Measurements from ENCODE around the gene SH3BP2. TPM values are rescaled to one million over a fixed set of nuclear protein-coding genes. Genes with fewer than 3 reads are reported as not detected.
A peak's percentile ranks its signal among the peaks of the same experiment; 100 is the strongest.
"Not testable (repeated sequence)": the region's sequence is repeated elsewhere in the genome, so short reads cannot be mapped to it uniquely, and the experiment has no call there.

The SH3BP2 gene
- total RNA-seq, 1 experiment from 2014 or later, result 20.4 TPM

GRCh38 chr4:2756691-2757350, 36.1 kb upstream of the SH3BP2 start:
- no peak for DNase-seq
- Histone ChIP-seq H3K4me3 (ENCODE audit: insufficient read depth, low read depth, low read length) (peak overlapping the region; percentile 21), H3K27me3 (ENCODE audit: control insufficient read depth, insufficient read depth, low read length) (no peaks in the 10 kb centered on the region), H3K36me3 (replicated peaks; ENCODE audit: control insufficient read depth, insufficient read depth, low read length) (no peaks in the 10 kb centered on the region)

- H3K4me3 ChIP-seq (ENCODE audit: insufficient read depth, low read depth, low read length), result no peak overlapping the region
- DNase-seq, result peak; percentile 44
- no peaks in the 10 kb centered on the region for H3K36me3 ChIP-seq (replicated peaks; ENCODE audit: control insufficient read depth, insufficient read depth, low read length)
- H3K27me3 ChIP-seq (ENCODE audit: control insufficient read depth, insufficient read depth, low read length), result no peaks in the 10 kb centered on the region
Observed at GRCh38 chr4:2757426-2757825, 35.5 kb upstream of the SH3BP2 start.

GRCh38 chr4:2761035-2761923, 31.6 kb upstream of the SH3BP2 start:
- peak; percentile 57 for DNase-seq
- H3K27me3 ChIP-seq (ENCODE audit: control insufficient read depth, insufficient read depth, low read length), result no peaks in the 10 kb centered on the region
- H3K4me3 ChIP-seq (ENCODE audit: insufficient read depth, low read depth, low read length), result no peak overlapping the region
- no peaks in the 10 kb centered on the region for H3K36me3 ChIP-seq (replicated peaks; ENCODE audit: control insufficient read depth, insufficient read depth, low read length)

GRCh38 chr4:2762048-2762447, 30.8 kb upstream of the SH3BP2 start:
- Histone ChIP-seq H3K36me3 (replicated peaks; ENCODE audit: control insufficient read depth, insufficient read depth, low read length) (no peaks in the 10 kb centered on the region), H3K4me3 (ENCODE audit: insufficient read depth, low read depth, low read length) (no peak overlapping the region), H3K27me3 (ENCODE audit: control insufficient read depth, insufficient read depth, low read length) (no peaks in the 10 kb centered on the region)
- DNase-seq, result peak; percentile 30

GRCh38 chr4:2762486-2763370, 30.2 kb upstream of the SH3BP2 start:
- not testable (repeated sequence) for H3K4me3 ChIP-seq (ENCODE audit: insufficient read depth, low read depth, low read length); DNase-seq; H3K36me3 ChIP-seq (replicated peaks; ENCODE audit: control insufficient read depth, insufficient read depth, low read length); H3K27me3 ChIP-seq (ENCODE audit: control insufficient read depth, insufficient read depth, low read length)

GRCh38 chr4:2763511-2763967, 29.3 kb upstream of the SH3BP2 start:
- H3K36me3 ChIP-seq (replicated peaks; ENCODE audit: control insufficient read depth, insufficient read depth, low read length), result no peaks in the 10 kb centered on the region
- no peaks in the 10 kb centered on the region for H3K27me3 ChIP-seq (ENCODE audit: control insufficient read depth, insufficient read depth, low read length)
- no peak for DNase-seq
- peak overlapping the region; percentile 2; the same call in 1 of the 2 replicates for H3K4me3 ChIP-seq (ENCODE audit: insufficient read depth, low read depth, low read length)

GRCh38 chr4:2765832-2766526, 26.9 kb upstream of the SH3BP2 start:
- no peak for DNase-seq
- H3K36me3 ChIP-seq (replicated peaks; ENCODE audit: control insufficient read depth, insufficient read depth, low read length), result no peaks in the 10 kb centered on the region
- H3K27me3 ChIP-seq (ENCODE audit: control insufficient read depth, insufficient read depth, low read length), result no peaks in the 10 kb centered on the region
- no peak overlapping the region for H3K4me3 ChIP-seq (ENCODE audit: insufficient read depth, low read depth, low read length)

GRCh38 chr4:2767046-2767704, 25.7 kb upstream of the SH3BP2 start:
- no peak for DNase-seq
- Histone ChIP-seq H3K27me3 (ENCODE audit: control insufficient read depth, insufficient read depth, low read length) (no peaks in the 10 kb centered on the region), H3K4me3 (ENCODE audit: insufficient read depth, low read depth, low read length) (no peak overlapping the region), H3K36me3 (replicated peaks; ENCODE audit: control insufficient read depth, insufficient read depth, low read length) (no peaks in the 10 kb centered on the region)

GRCh38 chr4:2767705-2768074, 25.2 kb upstream of the SH3BP2 start:
- Histone ChIP-seq H3K27me3 (ENCODE audit: control insufficient read depth, insufficient read depth, low read length) (no peaks in the 10 kb centered on the region), H3K36me3 (replicated peaks; ENCODE audit: control insufficient read depth, insufficient read depth, low read length) (no peaks in the 10 kb centered on the region), H3K4me3 (ENCODE audit: insufficient read depth, low read depth, low read length) (no peak overlapping the region)
- peak; percentile 36 for DNase-seq

GRCh38 chr4:2768124-2768523, 24.8 kb upstream of the SH3BP2 start:
- no peaks in the 10 kb centered on the region for H3K27me3 ChIP-seq (ENCODE audit: control insufficient read depth, insufficient read depth, low read length)
- no peaks in the 10 kb centered on the region for H3K36me3 ChIP-seq (replicated peaks; ENCODE audit: control insufficient read depth, insufficient read depth, low read length)
- no peak for DNase-seq

GRCh38 chr4:2768921-2769336, 24.0 kb upstream of the SH3BP2 start:
- H3K4me3 ChIP-seq (ENCODE audit: insufficient read depth, low read depth, low read length), result no peak overlapping the region
- DNase-seq, result peak; percentile 61
- H3K27me3 ChIP-seq (ENCODE audit: control insufficient read depth, insufficient read depth, low read length), result no peaks in the 10 kb centered on the region
- H3K36me3 ChIP-seq (replicated peaks; ENCODE audit: control insufficient read depth, insufficient read depth, low read length), result no peaks in the 10 kb centered on the region

More at GRCh38 chr4:2768124-2768523, 24.8 kb upstream of the SH3BP2 start:
- H3K4me3 ChIP-seq (ENCODE audit: insufficient read depth, low read depth, low read length), result no peak overlapping the region

GRCh38 chr4:2771264-2771663, 21.6 kb upstream of the SH3BP2 start:
- no peaks in the 10 kb centered on the region for H3K27me3 ChIP-seq (ENCODE audit: control insufficient read depth, insufficient read depth, low read length)
- H3K4me3 ChIP-seq (ENCODE audit: insufficient read depth, low read depth, low read length), result no peak overlapping the region
- no peaks in the 10 kb centered on the region for H3K36me3 ChIP-seq (replicated peaks; ENCODE audit: control insufficient read depth, insufficient read depth, low read length)
- DNase-seq, result no peak

- H3K27me3 ChIP-seq (ENCODE audit: control insufficient read depth, insufficient read depth, low read length); H3K4me3 ChIP-seq (ENCODE audit: insufficient read depth, low read depth, low read length); H3K36me3 ChIP-seq (replicated peaks; ENCODE audit: control insufficient read depth, insufficient read depth, low read length): not testable (repeated sequence)
- peak; percentile 20 for DNase-seq
Observed at GRCh38 chr4:2780643-2781042, 12.2 kb upstream of the SH3BP2 start.
